K562 (cell line): Measurements from ENCODE around the gene NAT8L. TPM values are rescaled to one million over a fixed set of nuclear protein-coding genes. Genes with fewer than 3 reads are reported as not detected.

Experiments
- ATAC-seq: fragments of 200-7000 bp; cut with Tn5 transposase; 3 replicates; pipeline ENCODE4 v1.9.1; 2020; ENCODE audit warnings: moderate library complexity
- BruUV-seq: library from RNA; stranded (reverse); fragments of 400-500 nt; replicated peaks from 2 replicates; lab custom pipeline; 2021; lab: Mats Ljungman, UMichigan
- CTCF ChIA-PET: fragments of 300-600 bp; formaldehyde crosslinking; extraction: SDS; loops from one replicate; lab custom pipeline; 2021; ENCODE audit warnings: low intra/inter-chr PET ratio; lab: Yijun Ruan, JAX
- POLR2A ChIA-PET: fragments of 300-600, 350-650 bp; sonication (Branson Sonifier 250); formaldehyde crosslinking; extraction: SDS; loops from one replicate; lab custom pipeline; 2021; ENCODE audit warnings: antibody characterized with exemption, inconsistent platforms; lab: Yijun Ruan, JAX
- DNase-seq, 4 experiments: peaks; one replicate each; pipeline versions ENCODE4 v3.0.0 to v3.0.0-alpha.2; 2011 to 2018; ENCODE audit warnings: low spot score in 3 of 4, mixed read lengths in 3 of 4; ENCODE audit errors: extremely low read depth in 1 of 4
- FAIRE-seq: peaks from 2 replicates; lab custom pipeline; 2011; peaks lifted over from hg19 to GRCh38; lab: Jason Lieb, UNC
- H2AFZ ChIP-seq: 2 replicates; pipeline ENCODE4 v1.6.0; 2011; ENCODE audit warnings: low read depth, low read length, control low read depth, inconsistent platforms
- H3K27ac ChIP-seq: fragments of 200-600 bp; 3 replicates; pipeline ENCODE4 v1.8.0; 2011; ENCODE audit warnings: low read depth, mild to moderate bottlenecking, control low read depth, inconsistent platforms, low read length, moderate library complexity, mixed read lengths; ENCODE audit errors: extremely low read depth
- H3K27me3 ChIP-seq, 2 experiments: fragments of 300-600 bp in 1 of 2; 2 replicates in 1 of 2; 3 replicates in 1 of 2; pipeline versions ENCODE4 v1.6.0 to v1.8.0; 2011; ENCODE audit warnings: inconsistent platforms in 2 of 2, low read length in 2 of 2, mild to moderate bottlenecking in 1 of 2, mixed read lengths in 1 of 2, moderate library complexity in 1 of 2; ENCODE audit not compliant: control insufficient read depth in 2 of 2, insufficient read depth in 2 of 2
- H3K36me3 ChIP-seq: fragments of 300-600 bp; 3 replicates; pipeline ENCODE4 v1.8.0; 2011; ENCODE audit warnings: mild to moderate bottlenecking, low read length, inconsistent platforms; ENCODE audit not compliant: control insufficient read depth, insufficient read depth
- H3K4me1 ChIP-seq, 2 experiments: fragments of 200-600 bp in 1 of 2; replicated peaks in 1 of 2; 2 replicates in 1 of 2; 3 replicates in 1 of 2; pipeline versions ENCODE4 v1.5.1 to v1.8.0; 2011; ENCODE audit warnings: inconsistent platforms in 2 of 2, low read length in 2 of 2, mild to moderate bottlenecking in 1 of 2, mixed read lengths in 1 of 2, moderate library complexity in 1 of 2; ENCODE audit not compliant: control insufficient read depth in 2 of 2, insufficient read depth in 2 of 2
- H3K4me2 ChIP-seq: 2 replicates; pipeline ENCODE4 v1.6.1; 2011; ENCODE audit warnings: low read length, control low read depth, inconsistent platforms, mixed read lengths; ENCODE audit not compliant: insufficient read depth
- H3K4me3 ChIP-seq: fragments of 200-600 bp; sonication (generic), shearing (Covaris generic); 2 replicates; pipeline ENCODE4 v1.5.1; 2016; ENCODE audit warnings: control low read depth, inconsistent platforms
- H3K79me2 ChIP-seq: fragments of 200-600 bp; 3 replicates; pipeline ENCODE4 v1.8.0; 2011; ENCODE audit warnings: low read length, inconsistent platforms; ENCODE audit not compliant: control insufficient read depth, insufficient read depth
- H3K9ac ChIP-seq, 2 experiments: 2 replicates each; pipeline versions ENCODE4 v1.6.0 to v1.6.1; 2011; ENCODE audit warnings: low read depth in 2 of 2, low read length in 2 of 2, control low read depth in 1 of 2, inconsistent platforms in 1 of 2, mild to moderate bottlenecking in 1 of 2, mixed read lengths in 1 of 2; ENCODE audit not compliant: insufficient read depth in 1 of 2
- H3K9me1 ChIP-seq: one replicate; pipeline ENCODE4 v1.6.0; 2011; ENCODE audit warnings: inconsistent platforms, mild to moderate bottlenecking, low read length, moderate library complexity; ENCODE audit not compliant: control insufficient read depth, insufficient read depth
- H3K9me3 ChIP-seq: replicated peaks from 2 replicates; pipeline ENCODE4 v1.5.1; 2011; ENCODE audit warnings: low read depth, low read length, inconsistent platforms; ENCODE audit not compliant: control insufficient read depth, insufficient read depth
- H4K20me1 ChIP-seq: replicated peaks from 2 replicates; pipeline ENCODE4 v1.6.1; 2011; ENCODE audit warnings: low read length, inconsistent platforms, mixed read lengths; ENCODE audit not compliant: control insufficient read depth, insufficient read depth
- DDX20 ChIP-seq: fragments of 450-650 bp; IDR thresholded peaks from 2 replicates; pipeline ENCODE4 v1.6.1; 2016; ENCODE audit warnings: missing genetic modification characterization, low read depth, mild to moderate bottlenecking, missing compliant biosample characterization, moderate library complexity
- DMBX1 ChIP-seq: fragments of 250-450 bp; sonication (Bioruptor Pico); IDR thresholded peaks from 2 replicates; pipeline ENCODE4 v1.8.0; 2022; ENCODE audit warnings: inconsistent platforms, mild to moderate bottlenecking, moderate library complexity, borderline replicate concordance
- IFI16 ChIP-seq: fragments of 250-450 bp; sonication (Bioruptor Pico); IDR thresholded peaks from 2 replicates; pipeline ENCODE4 v2.1.2; 2022; ENCODE audit warnings: mild to moderate bottlenecking, inconsistent platforms
- PYGO2 ChIP-seq: fragments of 450-650 bp; IDR thresholded peaks from 2 replicates; pipeline ENCODE4 v1.6.1; 2016; ENCODE audit warnings: mild to moderate bottlenecking, missing genetic modification characterization, moderate library complexity, missing compliant biosample characterization
- RBM39 ChIP-seq: fragments of 200-400 bp; formaldehyde crosslinking; optimal IDR thresholded peaks from 2 replicates; pipeline ENCODE3; 2018; ENCODE audit warnings: low read depth, low read length
- ZNF3 ChIP-seq: fragments of 250-450 bp; sonication (Bioruptor Pico); IDR thresholded peaks from 2 replicates; pipeline ENCODE4 v1.5.0; 2021; ENCODE audit warnings: mild to moderate bottlenecking, moderate library complexity
- ZNF785 ChIP-seq: fragments of 250-450 bp; sonication (Bioruptor Pico); IDR thresholded peaks from 2 replicates; pipeline ENCODE4 v1.4.0; 2020; ENCODE audit warnings: mild to moderate bottlenecking
- WGBS: fragments of 100-300 bp; shearing (Covaris generic); methylation state at CpG from one replicate; pipeline ENCODE4 v1.1.6; 2016; ENCODE audit warnings: low coverage, mixed read lengths; ENCODE audit not compliant: insufficient coverage; ENCODE audit errors: missing lambda C conversion rate; 5-methylcytosine and 5-hydroxymethylcytosine counted together
- in situ Hi-C: fragments of 300-500 bp; cut with MboI; formaldehyde crosslinking; loops from 4 replicates; pipeline ENCODE4 v1.15.0; 2018; ENCODE audit warnings: inconsistent platforms, mixed read lengths
- intact Hi-C: fragments of 100-400 bp; cut with micrococcal nuclease; formaldehyde crosslinking; loops from 2 replicates; pipeline ENCODE4 v1.14.2; 2022
- polyA plus RNA-seq, 8 experiments: library from polyadenylated mRNA; depleted of rRNA in 4 of 8; stranded (reverse) in 5 of 8; unstranded in 3 of 8; fragments of >200 nt; fragmentation: Nextera tagmentation in 2 of 8; fragmentation: Illumina TruSeq in 1 of 8; extraction: Ambion mirVana in 2 of 8; extraction: Trizol in 1 of 8; gene quantifications; 2 replicates each; pipeline versions ENCODE4 v1.2.1 to v1.2.3, GENCODE V29; 2011 to 2014; ENCODE audit warnings: inconsistent platforms in 1 of 8, missing spikeins in 1 of 8
- total RNA-seq, 7 experiments: library from RNA; depleted of rRNA in 6 of 7; stranded (reverse); fragments of >200 nt in 6 of 7; fragmentation: Illumina TruSeq in 2 of 7; extraction: Trizol in 2 of 7; gene quantifications; 2 replicates each; pipeline versions ENCODE4 v1.2.1 to v1.2.3, GENCODE V29; 2011 to 2021; ENCODE audit warnings: low replicate concordance in 1 of 7
- TF ChIP-seq, protein P1 (sequence below), 2 experiments: fragments of 450-650 bp in 1 of 2; IDR thresholded peaks; 2 replicates each; pipeline ENCODE4 v1.6.1; 2011 to 2017; ENCODE audit warnings: low read depth in 2 of 2, antibody characterized with exemption in 1 of 2, borderline replicate concordance in 1 of 2, low read length in 1 of 2, mild to moderate bottlenecking in 1 of 2, mixed read lengths in 1 of 2; ENCODE audit not compliant: control insufficient read depth in 1 of 2

NAT8L gene
- total and polyA plus RNA-seq, 9 of the 15 experiments (the other 6 are each of a cell fraction or from before 2014, with no cell fraction given) = 0.06 to 11.0 (median 1.5) TPM

GRCh38 chr4:2045518-2045951 lies 13.6 kb upstream of the NAT8L start:
- no peak overlapping the region for H3K9ac ChIP-seq
- peaks cover 0 to 61% of the 10 kb centered on the region in 2 experiments; a peak in 2 of 5 replicates for H3K4me1 ChIP-seq
- H4K20me1 ChIP-seq = no peaks in the 10 kb centered on the region
- no peak overlapping the region for H3K27ac ChIP-seq
- H3K4me2 ChIP-seq = no peak overlapping the region
- BruUV-seq = no TSS peak
- H3K36me3 ChIP-seq = no peaks in the 10 kb centered on the region
- DNase-seq (peak in 1 of 4 experiments; percentile 3), ATAC-seq (no peak)
- no peak overlapping the region for H3K4me3 ChIP-seq
- H2AFZ ChIP-seq = no peak overlapping the region
- WGBS = 82% methylated on average over 9 of the region's 11 CpGs
- no peaks in the 10 kb centered on the region for H3K9me3 ChIP-seq
- intact Hi-C loops (no loop called here), in situ Hi-C loops (no loop called here)
- no peaks in the 10 kb centered on the region for H3K79me2 ChIP-seq
- TF ChIP-seq DDX20 (tag) (no peak), DMBX1 (CRISPR knock-in tag) (no peak), ZNF785 (CRISPR knock-in tag) (no peak), RBM39 (no peak), IFI16 (CRISPR knock-in tag) (no peak), PYGO2 (tag) (no peak), ZNF3 (CRISPR knock-in tag) (no peak)
- TF ChIP-seq, protein P1, sequence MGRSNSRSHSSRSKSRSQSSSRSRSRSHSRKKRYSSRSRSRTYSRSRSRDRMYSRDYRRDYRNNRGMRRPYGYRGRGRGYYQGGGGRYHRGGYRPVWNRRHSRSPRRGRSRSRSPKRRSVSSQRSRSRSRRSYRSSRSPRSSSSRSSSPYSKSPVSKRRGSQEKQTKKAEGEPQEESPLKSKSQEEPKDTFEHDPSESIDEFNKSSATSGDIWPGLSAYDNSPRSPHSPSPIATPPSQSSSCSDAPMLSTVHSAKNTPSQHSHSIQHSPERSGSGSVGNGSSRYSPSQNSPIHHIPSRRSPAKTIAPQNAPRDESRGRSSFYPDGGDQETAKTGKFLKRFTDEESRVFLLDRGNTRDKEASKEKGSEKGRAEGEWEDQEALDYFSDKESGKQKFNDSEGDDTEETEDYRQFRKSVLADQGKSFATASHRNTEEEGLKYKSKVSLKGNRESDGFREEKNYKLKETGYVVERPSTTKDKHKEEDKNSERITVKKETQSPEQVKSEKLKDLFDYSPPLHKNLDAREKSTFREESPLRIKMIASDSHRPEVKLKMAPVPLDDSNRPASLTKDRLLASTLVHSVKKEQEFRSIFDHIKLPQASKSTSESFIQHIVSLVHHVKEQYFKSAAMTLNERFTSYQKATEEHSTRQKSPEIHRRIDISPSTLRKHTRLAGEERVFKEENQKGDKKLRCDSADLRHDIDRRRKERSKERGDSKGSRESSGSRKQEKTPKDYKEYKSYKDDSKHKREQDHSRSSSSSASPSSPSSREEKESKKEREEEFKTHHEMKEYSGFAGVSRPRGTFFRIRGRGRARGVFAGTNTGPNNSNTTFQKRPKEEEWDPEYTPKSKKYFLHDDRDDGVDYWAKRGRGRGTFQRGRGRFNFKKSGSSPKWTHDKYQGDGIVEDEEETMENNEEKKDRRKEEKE (IDR thresholded peaks at IDR 0.05; ENCODE audit: borderline replicate concordance in 1 of 2, control insufficient read depth in 1 of 2, low read depth in 2 of 2, low read length in 1 of 2) = no peak
- TF ChIP-seq, all 486 proteins: peak for 0
- POLR2A ChIA-PET = interaction anchor here (1.0 to 1.1 kb wide), 2 partner anchors 9 to 62 kb away, joined by 4 to 5 read pairs; no protein-coding TSS in a partner anchor
- Histone ChIP-seq H3K27me3 (no peaks in the 10 kb centered on the region), H3K9me1 (no peaks in the 10 kb centered on the region)
- FAIRE-seq = no peak
- CTCF ChIA-PET = no interaction called here
